ENCODE data around the gene STYK1.

The STYK1 gene

DNA sequence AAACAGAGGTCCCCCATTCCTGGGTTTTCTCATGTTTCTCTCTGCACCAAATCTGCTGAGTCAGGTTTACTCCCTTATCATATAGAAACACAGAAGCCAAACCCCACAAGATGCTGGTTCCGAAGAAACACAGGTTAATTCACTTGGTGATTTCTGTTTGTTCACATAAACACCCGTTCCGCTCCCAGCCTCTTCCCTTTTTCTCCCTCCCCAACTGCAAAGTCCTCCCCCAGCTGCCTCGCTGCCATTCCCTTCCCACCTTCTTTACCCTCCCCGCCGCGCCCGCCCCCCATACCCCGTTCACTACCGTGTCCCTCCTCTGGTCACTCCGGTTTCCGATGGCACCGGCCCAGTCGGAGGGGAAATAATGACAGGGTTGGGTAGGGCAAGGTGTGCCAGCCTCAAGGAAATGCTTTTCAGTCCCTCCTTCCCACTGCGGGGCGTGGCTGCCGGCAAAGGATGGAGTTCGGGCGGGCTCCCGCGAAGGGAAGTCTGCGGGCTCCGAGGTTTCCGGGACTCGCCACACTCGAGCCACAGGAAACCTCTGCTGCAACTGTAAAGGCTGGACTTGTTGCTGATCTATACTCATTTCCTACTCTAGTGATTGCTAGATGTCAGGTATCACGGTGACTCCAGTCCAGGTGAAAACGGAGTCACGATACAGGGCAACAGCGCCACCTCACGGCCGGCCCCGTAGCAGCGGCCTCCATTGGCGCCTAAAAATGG, at the start of gene STYK1:
STYK1 (minus strand) TSS at position 394 of the 726 bp plus-strand sequence. CDS start 39,434 bp downstream, outside the sequence.
- peak; percentile 56 for DNase-seq

DNA sequence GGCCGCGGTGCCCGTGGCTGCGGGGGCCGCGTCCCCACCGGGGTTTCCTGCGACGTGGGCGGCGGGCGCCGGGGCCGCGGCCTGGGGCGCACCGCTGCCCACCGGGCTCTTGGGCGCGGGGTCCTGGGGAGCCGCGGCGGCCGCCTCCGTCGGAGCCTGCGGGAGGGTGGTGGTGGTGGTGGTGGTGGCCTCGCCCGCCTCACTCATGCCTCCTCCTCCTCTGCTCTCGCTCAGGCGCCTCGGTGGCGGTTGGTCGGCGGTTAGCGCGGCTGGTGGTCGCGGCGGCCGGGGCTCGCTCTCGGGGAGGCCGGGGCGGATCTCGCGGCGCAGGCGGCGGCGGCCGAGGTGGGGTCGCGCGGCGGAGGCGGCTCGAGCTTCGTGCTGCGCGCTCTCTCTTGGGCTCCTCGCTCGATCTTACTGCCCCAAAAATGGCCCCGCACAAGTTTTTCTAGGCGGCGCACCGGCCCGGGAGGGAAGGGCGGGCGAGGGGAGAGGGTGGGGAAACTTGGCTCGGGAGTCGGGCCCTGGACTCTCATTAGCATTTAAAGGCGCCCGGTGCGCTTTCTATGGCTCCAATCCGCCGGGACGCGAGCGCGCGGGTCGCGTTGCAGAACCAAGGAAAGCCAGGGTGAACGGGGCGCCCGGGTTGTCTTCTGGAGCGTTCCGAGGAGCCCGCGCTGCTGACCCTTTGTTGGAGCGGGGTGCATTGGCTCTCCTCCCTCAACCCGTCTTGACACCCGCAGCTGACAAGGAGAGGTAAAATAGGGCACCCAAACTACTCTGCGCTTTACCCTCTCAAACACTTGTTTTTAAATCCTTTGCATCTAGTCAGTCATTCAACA, 49.3 kb upstream of the STYK1 start, which contains the start of gene YBX3:
YBX3 (minus strand) TSS at position 419 of the 842 bp plus-strand sequence; CDS start at position 207, 212 bp downstream.
- DNase-seq, result no peak

DNA sequence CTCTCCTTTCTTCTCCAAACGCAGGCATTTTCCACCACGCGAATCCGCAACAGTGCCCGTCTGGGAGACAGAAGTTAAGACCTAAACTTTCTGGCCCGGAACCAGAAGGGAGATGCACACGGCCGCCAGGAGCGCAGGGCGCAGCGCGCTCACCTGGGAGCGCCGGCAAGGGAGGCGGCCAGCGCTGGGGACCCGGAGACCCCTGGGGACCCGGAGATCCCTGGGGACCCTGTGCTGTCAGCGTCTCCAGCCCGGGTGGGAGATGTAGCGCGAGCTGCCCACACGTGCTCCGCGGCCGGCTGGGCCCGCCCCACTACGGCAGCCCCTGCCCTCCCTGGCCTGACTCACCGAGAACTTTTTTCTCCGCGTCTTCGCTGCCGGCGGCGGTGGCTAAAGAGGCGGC, 48.7 kb upstream of the STYK1 start:
- no peak for DNase-seq

GRCh38 chr12:10721651-10722501, 48.0 kb upstream of the STYK1 start:
- peak; percentile 14 for DNase-seq

- no peak for DNase-seq
Measured at GRCh38 chr12:10720974-10721650, 47.3 kb upstream of the STYK1 start.

DNA sequence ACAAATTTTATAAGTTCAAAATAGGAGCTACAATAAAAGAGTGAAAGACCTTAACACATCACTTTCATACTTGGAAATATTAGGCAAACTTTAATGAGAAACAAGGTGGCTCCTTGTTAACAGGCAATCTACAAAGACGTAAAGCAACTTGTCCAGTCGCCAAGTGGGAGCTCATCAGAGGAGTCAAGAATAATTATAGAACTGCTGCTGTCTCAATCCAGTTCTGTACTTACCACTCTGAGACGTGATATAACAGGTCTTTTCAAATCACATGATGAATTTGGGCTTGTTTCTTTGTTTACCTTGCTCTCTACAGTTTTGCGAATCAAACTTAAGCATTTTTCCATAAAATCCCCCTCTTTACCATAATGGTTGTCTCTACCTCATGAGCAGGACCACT, 45.6 kb upstream of the STYK1 start:
- DNase-seq, result no peak

DNA sequence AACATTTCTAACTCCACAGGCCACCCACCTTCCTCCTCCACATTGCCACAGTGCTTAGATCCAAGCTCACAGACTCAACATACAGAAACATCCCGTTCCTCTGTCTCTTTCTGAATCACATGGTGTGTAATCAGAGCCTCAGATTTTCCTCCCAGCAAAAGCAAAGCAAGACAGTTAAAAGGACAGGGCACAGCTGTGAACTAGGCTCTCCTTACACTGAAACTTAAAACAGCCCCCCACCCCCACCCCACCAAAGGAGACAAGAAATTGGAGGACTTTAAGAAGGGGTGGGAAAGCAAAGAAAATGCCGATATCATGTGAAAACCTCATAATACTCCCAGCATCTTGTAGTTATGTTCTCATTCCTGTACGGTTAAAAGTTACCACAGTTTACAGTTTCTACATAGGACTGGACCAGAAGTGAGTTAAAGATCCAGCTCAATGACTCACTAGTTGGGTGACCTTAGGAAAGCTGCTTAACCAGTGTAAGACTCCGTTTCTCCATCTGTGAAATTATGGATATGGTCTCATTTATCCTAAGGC, 44.5 kb upstream of the STYK1 start:
- DNase-seq, result no peak

GRCh38 chr12:10717410-10717809, 43.6 kb upstream of the STYK1 start:
- no peak for DNase-seq

DNA sequence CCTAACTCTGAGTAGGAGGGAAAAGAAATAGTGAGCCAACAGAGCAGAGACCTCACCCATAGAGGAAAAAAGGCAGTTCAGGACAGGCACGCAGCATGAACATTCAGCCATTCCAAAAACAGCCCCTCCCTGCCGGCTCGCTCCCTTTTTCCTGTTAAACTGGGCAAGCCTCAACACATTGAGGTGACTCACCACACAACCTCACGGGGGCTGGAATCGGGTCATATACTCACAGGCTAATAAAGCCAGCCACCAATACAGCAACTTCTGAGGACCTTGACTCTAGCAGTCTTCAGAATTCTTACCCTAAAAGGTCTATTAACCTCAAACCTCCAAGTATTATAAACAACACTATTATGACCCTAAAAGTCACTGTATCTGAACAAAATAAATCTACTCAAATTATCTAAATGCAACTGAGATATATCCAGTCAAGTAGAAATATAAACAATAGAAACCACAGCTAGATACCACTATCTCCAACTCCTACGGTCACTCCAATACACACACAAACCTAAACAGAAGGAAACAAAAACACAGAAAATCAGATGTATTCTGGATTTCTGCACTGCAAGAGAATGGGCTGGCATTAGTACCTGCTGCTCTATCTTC, 43.0 kb upstream of the STYK1 start:
- no peak for DNase-seq

GRCh38 chr12:10716277-10716676, 42.4 kb upstream of the STYK1 start:
- DNase-seq, result no peak

- no peak for DNase-seq
Measured at GRCh38 chr12:10715491-10715890, 41.6 kb upstream of the STYK1 start.

- no peak for DNase-seq
Measured at GRCh38 chr12:10709808-10710207, 36.0 kb upstream of the STYK1 start.

DNA sequence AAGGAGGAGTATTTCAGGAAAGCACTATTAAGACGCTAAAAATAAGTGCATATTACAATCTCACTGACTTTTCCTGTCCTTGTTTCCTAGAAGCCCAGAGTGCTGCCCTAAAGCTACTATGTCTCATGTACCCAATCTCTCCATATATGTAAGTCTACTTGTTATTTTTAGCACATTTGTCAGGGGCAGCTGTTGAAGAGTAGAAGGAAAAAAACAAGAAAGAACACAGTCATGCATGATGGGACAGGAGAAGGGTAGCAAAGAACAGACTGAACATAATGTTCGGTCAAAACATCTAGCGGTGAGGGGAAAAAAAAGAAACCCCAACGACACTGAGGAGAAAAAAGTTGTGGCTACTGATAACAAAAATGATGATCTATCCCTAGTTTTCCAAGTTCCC, 35.0 kb upstream of the STYK1 start:
- no peak for DNase-seq

DNA sequence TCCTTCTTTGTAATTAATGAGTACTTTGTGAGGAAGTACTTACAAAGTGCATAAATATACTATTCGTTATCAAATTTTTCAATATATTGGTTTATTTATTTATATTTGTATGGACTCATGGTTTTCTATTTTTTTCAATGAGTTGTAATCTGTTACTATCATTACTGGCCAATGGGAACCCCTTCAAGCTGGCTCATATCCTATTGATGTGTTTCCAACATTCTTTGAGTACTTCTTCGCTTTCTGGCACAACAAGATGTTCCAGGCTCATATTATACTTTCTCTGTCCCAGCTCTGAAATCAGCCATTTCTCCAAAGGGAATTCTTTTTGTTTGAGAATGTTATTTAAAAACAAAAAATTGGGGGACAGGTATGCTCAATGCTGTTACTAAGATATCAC, 31.8 kb upstream of the STYK1 start:
- DNase-seq, result no peak

DNA sequence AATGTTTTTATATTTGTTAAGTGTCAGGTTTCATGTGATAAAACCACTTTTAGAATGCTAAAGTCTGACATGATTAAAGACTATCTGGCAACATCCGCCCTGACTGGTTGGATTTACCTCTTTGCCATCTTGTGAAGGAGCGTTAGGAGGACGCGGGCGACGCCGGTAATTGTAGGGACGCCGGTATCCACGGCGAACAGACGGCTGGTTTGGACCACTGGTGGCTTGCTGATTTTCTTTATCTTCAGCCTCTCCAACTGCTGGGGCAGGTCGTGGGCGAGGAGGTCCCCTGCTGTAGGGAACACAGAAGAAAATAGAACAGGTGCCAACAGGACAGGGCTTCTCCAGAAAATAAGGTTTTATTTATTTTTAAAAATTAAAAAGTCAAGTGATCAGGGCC, 28.0 kb upstream of the STYK1 start:
- DNase-seq, result no peak

GRCh38 chr12:10701131-10701681, 27.4 kb upstream of the STYK1 start:
- no peak for DNase-seq

GRCh38 chr12:10700581-10700980, 26.7 kb upstream of the STYK1 start:
- DNase-seq, result no peak

DNA sequence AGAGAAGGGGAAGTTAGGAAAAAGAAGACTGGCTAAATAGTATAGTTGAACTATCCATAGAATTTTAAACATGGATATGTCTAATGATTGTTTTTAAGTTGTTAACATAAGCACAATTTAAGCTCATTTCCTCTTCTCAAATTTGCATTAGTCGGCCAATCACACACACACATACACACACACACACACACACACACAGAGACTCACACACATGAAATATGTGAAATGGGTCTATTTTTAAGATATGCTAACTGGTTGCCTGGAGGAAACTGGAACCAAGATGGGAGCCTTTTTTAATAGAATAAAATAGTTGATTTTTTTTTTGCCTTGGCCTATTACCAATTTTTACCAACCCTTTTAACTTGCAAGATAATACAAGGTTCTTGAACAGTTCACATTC, 24.0 kb upstream of the STYK1 start:
- DNase-seq, result no peak

GRCh38 chr12:10697156-10697555, 23.3 kb upstream of the STYK1 start:
- DNase-seq, result no peak

GRCh38 chr12:10690906-10691305, 17.1 kb upstream of the STYK1 start:
- no peak for DNase-seq

GRCh38 chr12:10689146-10689545, 15.3 kb upstream of the STYK1 start:
- DNase-seq, result no peak

- DNase-seq, result no peak
Measured at GRCh38 chr12:10688042-10688441, 14.2 kb upstream of the STYK1 start.
